ENCODE data around the gene TBC1D22B. TPM values are rescaled to one million over a fixed set of nuclear protein-coding genes. Genes with fewer than 3 reads are reported as not detected.

Gene TBC1D22B
- total and polyA plus RNA-seq, 2 of the 13 experiments (the other 11 are each of a cell fraction or from before 2014, with no cell fraction given) = 9.7 to 12.9 TPM

DNA sequence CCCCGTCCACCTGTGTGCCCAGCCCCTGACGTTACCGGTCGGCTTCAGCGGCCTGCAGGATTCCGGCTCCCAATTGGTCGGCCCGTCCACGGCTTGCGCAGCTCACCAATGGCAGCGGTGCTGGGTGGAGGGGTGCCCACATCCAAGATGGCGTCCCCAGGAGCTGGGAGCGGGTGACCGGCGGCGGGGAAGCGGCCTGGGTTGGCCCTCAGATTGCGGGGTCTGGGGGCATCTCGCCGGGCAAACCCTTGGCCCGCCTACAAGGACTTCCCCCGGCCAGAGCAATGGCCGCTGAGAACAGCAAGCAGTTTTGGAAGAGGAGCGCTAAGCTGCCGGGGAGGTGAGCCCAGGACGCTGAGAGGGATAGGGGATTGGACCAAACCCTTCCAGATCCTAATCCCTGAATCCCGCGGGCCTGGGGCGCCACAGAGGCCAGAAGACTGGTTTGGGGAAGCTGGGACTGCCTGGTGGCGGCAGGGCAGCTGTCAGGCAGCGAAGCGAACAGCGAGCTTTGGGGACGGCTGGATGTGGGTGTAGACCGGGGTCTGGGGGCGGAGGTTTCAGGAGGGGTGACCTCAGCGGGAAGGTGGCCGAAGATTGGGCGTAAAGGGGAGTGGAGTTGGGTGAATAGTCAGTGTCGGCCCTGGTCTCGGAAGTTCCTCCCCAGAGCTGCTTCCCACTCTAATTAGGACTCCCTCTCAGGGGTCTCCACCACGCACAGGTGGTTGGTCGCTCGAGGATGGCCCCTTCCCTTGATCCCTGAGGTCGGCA is at the start of gene TBC1D22B, which contains the start of gene TMEM217 (continued):
- TF ChIP-seq, protein P1, sequence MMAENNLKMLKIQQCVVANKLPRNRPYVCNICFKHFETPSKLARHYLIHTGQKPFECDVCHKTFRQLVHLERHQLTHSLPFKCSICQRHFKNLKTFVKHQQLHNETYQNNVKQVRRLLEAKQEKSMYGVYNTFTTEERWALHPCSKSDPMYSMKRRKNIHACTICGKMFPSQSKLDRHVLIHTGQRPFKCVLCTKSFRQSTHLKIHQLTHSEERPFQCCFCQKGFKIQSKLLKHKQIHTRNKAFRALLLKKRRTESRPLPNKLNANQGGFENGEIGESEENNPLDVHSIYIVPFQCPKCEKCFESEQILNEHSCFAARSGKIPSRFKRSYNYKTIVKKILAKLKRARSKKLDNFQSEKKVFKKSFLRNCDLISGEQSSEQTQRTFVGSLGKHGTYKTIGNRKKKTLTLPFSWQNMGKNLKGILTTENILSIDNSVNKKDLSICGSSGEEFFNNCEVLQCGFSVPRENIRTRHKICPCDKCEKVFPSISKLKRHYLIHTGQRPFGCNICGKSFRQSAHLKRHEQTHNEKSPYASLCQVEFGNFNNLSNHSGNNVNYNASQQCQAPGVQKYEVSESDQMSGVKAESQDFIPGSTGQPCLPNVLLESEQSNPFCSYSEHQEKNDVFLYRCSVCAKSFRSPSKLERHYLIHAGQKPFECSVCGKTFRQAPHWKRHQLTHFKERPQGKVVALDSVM (CRISPR knock-in tag; IDR thresholded peaks at IDR 0.05) = peak; percentile 59; the same call in 1 of the 2 replicates
- TF ChIP-seq ISX (CRISPR knock-in tag; conservative IDR thresholded peaks at IDR 0.05) = no peak
- TF ChIP-seq, protein P2, sequence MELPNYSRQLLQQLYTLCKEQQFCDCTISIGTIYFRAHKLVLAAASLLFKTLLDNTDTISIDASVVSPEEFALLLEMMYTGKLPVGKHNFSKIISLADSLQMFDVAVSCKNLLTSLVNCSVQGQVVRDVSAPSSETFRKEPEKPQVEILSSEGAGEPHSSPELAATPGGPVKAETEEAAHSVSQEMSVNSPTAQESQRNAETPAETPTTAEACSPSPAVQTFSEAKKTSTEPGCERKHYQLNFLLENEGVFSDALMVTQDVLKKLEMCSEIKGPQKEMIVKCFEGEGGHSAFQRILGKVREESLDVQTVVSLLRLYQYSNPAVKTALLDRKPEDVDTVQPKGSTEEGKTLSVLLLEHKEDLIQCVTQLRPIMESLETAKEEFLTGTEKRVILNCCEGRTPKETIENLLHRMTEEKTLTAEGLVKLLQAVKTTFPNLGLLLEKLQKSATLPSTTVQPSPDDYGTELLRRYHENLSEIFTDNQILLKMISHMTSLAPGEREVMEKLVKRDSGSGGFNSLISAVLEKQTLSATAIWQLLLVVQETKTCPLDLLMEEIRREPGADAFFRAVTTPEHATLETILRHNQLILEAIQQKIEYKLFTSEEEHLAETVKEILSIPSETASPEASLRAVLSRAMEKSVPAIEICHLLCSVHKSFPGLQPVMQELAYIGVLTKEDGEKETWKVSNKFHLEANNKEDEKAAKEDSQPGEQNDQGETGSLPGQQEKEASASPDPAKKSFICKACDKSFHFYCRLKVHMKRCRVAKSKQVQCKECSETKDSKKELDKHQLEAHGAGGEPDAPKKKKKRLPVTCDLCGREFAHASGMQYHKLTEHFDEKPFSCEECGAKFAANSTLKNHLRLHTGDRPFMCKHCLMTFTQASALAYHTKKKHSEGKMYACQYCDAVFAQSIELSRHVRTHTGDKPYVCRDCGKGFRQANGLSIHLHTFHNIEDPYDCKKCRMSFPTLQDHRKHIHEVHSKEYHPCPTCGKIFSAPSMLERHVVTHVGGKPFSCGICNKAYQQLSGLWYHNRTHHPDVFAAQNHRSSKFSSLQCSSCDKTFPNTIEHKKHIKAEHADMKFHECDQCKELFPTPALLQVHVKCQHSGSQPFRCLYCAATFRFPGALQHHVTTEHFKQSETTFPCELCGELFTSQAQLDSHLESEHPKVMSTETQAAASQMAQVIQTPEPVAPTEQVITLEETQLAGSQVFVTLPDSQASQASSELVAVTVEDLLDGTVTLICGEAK (IDR thresholded peaks at IDR 0.05) = no peak
- TF ChIP-seq, protein P2 (CRISPR knock-in tag; IDR thresholded peaks at IDR 0.05) = peak; percentile 61
- no peak for TF ChIP-seq RCOR2 (CRISPR knock-in tag; IDR thresholded peaks at IDR 0.05)
- no peak for TF ChIP-seq NONO (IDR thresholded peaks at IDR 0.05)
- peak; percentile 56; the same call in 1 of the 2 replicates for TF ChIP-seq NONO (CRISPR knock-in tag; conservative IDR thresholded peaks at IDR 0.05)
- TF ChIP-seq, protein P3, sequence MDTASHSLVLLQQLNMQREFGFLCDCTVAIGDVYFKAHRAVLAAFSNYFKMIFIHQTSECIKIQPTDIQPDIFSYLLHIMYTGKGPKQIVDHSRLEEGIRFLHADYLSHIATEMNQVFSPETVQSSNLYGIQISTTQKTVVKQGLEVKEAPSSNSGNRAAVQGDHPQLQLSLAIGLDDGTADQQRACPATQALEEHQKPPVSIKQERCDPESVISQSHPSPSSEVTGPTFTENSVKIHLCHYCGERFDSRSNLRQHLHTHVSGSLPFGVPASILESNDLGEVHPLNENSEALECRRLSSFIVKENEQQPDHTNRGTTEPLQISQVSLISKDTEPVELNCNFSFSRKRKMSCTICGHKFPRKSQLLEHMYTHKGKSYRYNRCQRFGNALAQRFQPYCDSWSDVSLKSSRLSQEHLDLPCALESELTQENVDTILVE (CRISPR knock-in tag; IDR thresholded peaks at IDR 0.05) = peak; percentile 73; the same call in 1 of the 2 replicates
- TF ChIP-seq, protein P4, sequence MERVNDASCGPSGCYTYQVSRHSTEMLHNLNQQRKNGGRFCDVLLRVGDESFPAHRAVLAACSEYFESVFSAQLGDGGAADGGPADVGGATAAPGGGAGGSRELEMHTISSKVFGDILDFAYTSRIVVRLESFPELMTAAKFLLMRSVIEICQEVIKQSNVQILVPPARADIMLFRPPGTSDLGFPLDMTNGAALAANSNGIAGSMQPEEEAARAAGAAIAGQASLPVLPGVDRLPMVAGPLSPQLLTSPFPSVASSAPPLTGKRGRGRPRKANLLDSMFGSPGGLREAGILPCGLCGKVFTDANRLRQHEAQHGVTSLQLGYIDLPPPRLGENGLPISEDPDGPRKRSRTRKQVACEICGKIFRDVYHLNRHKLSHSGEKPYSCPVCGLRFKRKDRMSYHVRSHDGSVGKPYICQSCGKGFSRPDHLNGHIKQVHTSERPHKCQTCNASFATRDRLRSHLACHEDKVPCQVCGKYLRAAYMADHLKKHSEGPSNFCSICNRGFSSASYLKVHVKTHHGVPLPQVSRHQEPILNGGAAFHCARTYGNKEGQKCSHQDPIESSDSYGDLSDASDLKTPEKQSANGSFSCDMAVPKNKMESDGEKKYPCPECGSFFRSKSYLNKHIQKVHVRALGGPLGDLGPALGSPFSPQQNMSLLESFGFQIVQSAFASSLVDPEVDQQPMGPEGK (CRISPR knock-in tag; IDR thresholded peaks at IDR 0.05) = peak; percentile 35
- TF ChIP-seq ZSCAN21 (CRISPR knock-in tag; IDR thresholded peaks at IDR 0.05; ENCODE audit: borderline replicate concordance) = peak; percentile 13; the same call in 1 of the 2 replicates
- peak; percentile 86; the same call in 1 of the 2 replicates for TF ChIP-seq ZNF33B (CRISPR knock-in tag; IDR thresholded peaks at IDR 0.05)
- TF ChIP-seq ZNF605 (CRISPR knock-in tag; IDR thresholded peaks at IDR 0.05) = peak; percentile 94; the same call in 1 of the 2 replicates
- TF ChIP-seq, protein P5, sequence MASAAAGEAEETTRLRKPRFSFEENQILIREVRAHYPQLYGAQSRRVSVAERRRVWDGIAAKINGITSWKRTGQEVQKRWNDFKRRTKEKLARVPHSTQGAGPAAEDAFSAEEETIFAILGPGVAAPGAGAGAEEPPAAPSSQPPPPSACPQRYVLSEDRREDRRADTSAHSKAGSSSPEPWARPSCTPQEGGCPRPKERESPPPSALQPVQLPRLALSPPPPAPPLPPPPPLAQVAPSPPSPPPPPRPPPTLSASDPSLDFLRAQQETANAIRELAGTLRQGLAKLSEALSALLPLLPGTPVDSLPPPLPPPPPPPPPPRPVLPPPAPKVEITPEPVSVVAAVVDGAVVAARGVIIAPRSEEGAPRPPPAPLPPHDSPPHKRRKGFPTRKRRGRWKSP (CRISPR knock-in tag; IDR thresholded peaks at IDR 0.05) = peak; percentile 88

Measured in HepG2 (cell line).